Skin epidermis (tissue), 12 donors: ENCODE measurements around the gene BIN2.
"Not testable (repeated sequence)": the region's sequence is repeated elsewhere in the genome, so short reads cannot be mapped to it uniquely, and the experiment has no call there.

Experiments
- H3K27ac ChIP-seq, 21 experiments: fragments of 200-600 bp; sonication (generic) in 11 of 21; one replicate each; pipeline ENCODE4 v1.5.0; 2020; ENCODE audit warnings: mild to moderate bottlenecking in 3 of 21, inconsistent platforms in 2 of 21, moderate library complexity in 2 of 21
- H3K4me3 ChIP-seq, 7 experiments: fragments of 200-600 bp; sonication (generic) in 2 of 7; one replicate each; pipeline ENCODE4 v1.5.0; 2020; ENCODE audit warnings: inconsistent platforms in 2 of 7, mild to moderate bottlenecking in 2 of 7, moderate library complexity in 1 of 7

Gene BIN2

GRCh38 chr12:51348116-51348515, 24.1 kb upstream of the BIN2 start:
- Histone ChIP-seq H3K4me3 (no peak overlapping the region), H3K27ac (no peak overlapping the region)

GRCh38 chr12:51346581-51346980, 22.6 kb upstream of the BIN2 start, which contains the start of gene CELA1:
TSS of gene CELA1 (minus strand) at chr12:51346679. CDS start at chr12:51346638, 41 bp downstream.
- Histone ChIP-seq H3K27ac (no peak within 1 kb of the TSS), H3K4me3 (no peak within 1 kb of the TSS)

- H3K4me3 ChIP-seq, result no peak overlapping the region
Measured at GRCh38 chr12:51345681-51346080, 21.7 kb upstream of the BIN2 start.

GRCh38 chr12:51343201-51343600, 19.2 kb upstream of the BIN2 start:
- Histone ChIP-seq H3K4me3 (no peak overlapping the region), H3K27ac (no peak overlapping the region)

More at GRCh38 chr12:51345681-51346080, 21.7 kb upstream of the BIN2 start:
- H3K27ac ChIP-seq, result no peak overlapping the region

- no peak overlapping the region for H3K27ac ChIP-seq
Measured at GRCh38 chr12:51342416-51342815, 18.4 kb upstream of the BIN2 start.

GRCh38 chr12:51341251-51342007, 17.5 kb upstream of the BIN2 start:
- H3K4me3 ChIP-seq, result no peak overlapping the region
- H3K27ac ChIP-seq, result peak overlapping the region in 1 of 21 experiments; percentile 18

More at GRCh38 chr12:51342416-51342815, 18.4 kb upstream of the BIN2 start:
- H3K4me3 ChIP-seq, result no peak overlapping the region

- no peak overlapping the region for H3K27ac ChIP-seq
Measured at GRCh38 chr12:51339750-51340149, 15.8 kb upstream of the BIN2 start.

GRCh38 chr12:51337336-51337735, 13.4 kb upstream of the BIN2 start:
- not testable (repeated sequence) for H3K27ac ChIP-seq, H3K4me3 ChIP-seq

More at GRCh38 chr12:51339750-51340149, 15.8 kb upstream of the BIN2 start:
- no peak overlapping the region for H3K4me3 ChIP-seq

- H3K27ac ChIP-seq, result no peak overlapping the region
- H3K4me3 ChIP-seq, result no peak overlapping the region
Measured at GRCh38 chr12:51335931-51336330, 12.0 kb upstream of the BIN2 start.

- no peak overlapping the region for H3K27ac ChIP-seq
- no peak overlapping the region for H3K4me3 ChIP-seq
Measured at GRCh38 chr12:51334764-51335163, 10.8 kb upstream of the BIN2 start.

- Histone ChIP-seq H3K27ac (no peak overlapping the region), H3K4me3 (no peak overlapping the region)
Measured at GRCh38 chr12:51333536-51333935, 9.6 kb upstream of the BIN2 start.

GRCh38 chr12:51330186-51330585, 6.2 kb upstream of the BIN2 start:
- Histone ChIP-seq H3K4me3 (no peak overlapping the region), H3K27ac (peak overlapping the region in 3 of 21 experiments; percentile 66 to 77 (median 73))

GRCh38 chr12:51329742-51330141, 5.8 kb upstream of the BIN2 start:
- no peak overlapping the region for H3K4me3 ChIP-seq
- H3K27ac ChIP-seq, result peak overlapping the region in 5 of 21 experiments; percentile 24 to 77 (median 66)

- Histone ChIP-seq H3K27ac (peak overlapping the region in 2 of 21 experiments; percentile 66 to 77), H3K4me3 (no peak overlapping the region)
Measured at GRCh38 chr12:51328587-51328986, 4.6 kb upstream of the BIN2 start.

GRCh38 chr12:51326698-51327439, 2.9 kb upstream of the BIN2 start:
- peak overlapping the region in 20 of 21 experiments; percentile 24 to 99 (median 70) for H3K27ac ChIP-seq

GRCh38 chr12:51324953-51325352, 979 bp upstream of the BIN2 start:
- Histone ChIP-seq H3K4me3 (no peak overlapping the region), H3K27ac (peak overlapping the region in 18 of 21 experiments; percentile 3 to 99 (median 68))

More at GRCh38 chr12:51326698-51327439, 2.9 kb upstream of the BIN2 start:
- no peak overlapping the region for H3K4me3 ChIP-seq

- Histone ChIP-seq H3K4me3 (peak overlapping the region; percentile 26 to 45 (median 40)), H3K27ac (peak overlapping the region; percentile 42 to 99 (median 87))
Measured at GRCh38 chr12:51323317-51323960, 535 bp downstream of the BIN2 start.

GRCh38 chr12:51322452-51322851, 1.5 kb downstream of the BIN2 start:
- Histone ChIP-seq H3K27ac (peak overlapping the region in 19 of 21 experiments; percentile 22 to 99 (median 87)), H3K4me3 (peak overlapping the region; percentile 26 to 45 (median 40))

- H3K4me3 ChIP-seq, result peak overlapping the region in 1 of 7 experiments; percentile 28
- H3K27ac ChIP-seq, result peak overlapping the region in 16 of 21 experiments; percentile 22 to 99 (median 89)
Measured at GRCh38 chr12:51321882-51322281, 2.1 kb downstream of the BIN2 start.
